Adrenal gland (tissue), 12 donors: ENCODE data around the gene RAB33B. TPM values are rescaled to one million over a fixed set of nuclear protein-coding genes. Genes with fewer than 3 reads are reported as not detected.

Experiments used
- DNase-seq, 7 donors: peaks; one replicate each; pipeline ENCODE4 v3.0.0-alpha.2; 2019 to 2020
- H3K27ac ChIP-seq, 5 donors: fragments of 200-600 bp; sonication (generic) in 4 of 5; 1 replicate in 3 of 5; 2 replicates in 2 of 5; pipeline versions ENCODE4 v1.5.1 to v1.8.0; 2016 to 2020; ENCODE audit warnings: mild to moderate bottlenecking in 1 of 5
- H3K27me3 ChIP-seq: fragments of 200-600 bp; 2 replicates; pipeline ENCODE4 v1.8.0; 2021
- H3K36me3 ChIP-seq, 2 donors: fragments of 200-600 bp; replicated peaks in 1 of 2; 1 replicate in 1 of 2; 2 replicates in 1 of 2; pipeline versions ENCODE4 v1.5.1 to v1.8.0; 2018 to 2022
- H3K4me1 ChIP-seq, 2 donors: fragments of 200-600 bp; replicated peaks in 1 of 2; 1 replicate in 1 of 2; 2 replicates in 1 of 2; pipeline versions ENCODE4 v1.5.1 to v1.8.0; 2018 to 2021
- H3K4me3 ChIP-seq, 4 donors: fragments of 200-600 bp; sonication (generic) in 3 of 4; one replicate each; pipeline ENCODE4 v1.5.1; 2016 to 2018
- H3K9me3 ChIP-seq, 3 donors: fragments of 200-600 bp; sonication (generic) in 1 of 3; replicated peaks in 1 of 3; 1 replicate in 2 of 3; 2 replicates in 1 of 3; pipeline versions ENCODE4 v1.5.1 to v1.8.0; 2016 to 2021
- CTCF ChIP-seq, 6 experiments: fragments of 450-650 bp in 4 of 6; fragments of 200-600 bp in 2 of 6; sonication (generic) in 1 of 6; IDR thresholded peaks; 1 replicate in 5 of 6; 2 replicates in 1 of 6; pipeline versions ENCODE4 v1.5.1 to v1.8.0; 2016 to 2021; ENCODE audit warnings: antibody characterized with exemption in 6 of 6, mild to moderate bottlenecking in 2 of 6, moderate library complexity in 1 of 6
- POLR2A ChIP-seq, 2 donors: fragments of 450-650 bp; IDR thresholded peaks; one replicate each; pipeline ENCODE4 v1.6.1; 2017; ENCODE audit warnings: antibody characterized with exemption in 2 of 2, mild to moderate bottlenecking in 2 of 2, moderate library complexity in 1 of 2
- WGBS, 4 donors: extraction: QIAGEN DNeasy Blood & Tissue Kit in 2 of 4; methylation state at CpG; one replicate each; pipeline versions ENCODE4 v1.1.5 to v1.1.7; 2013 to 2017; 5-methylcytosine and 5-hydroxymethylcytosine counted together
- intact Hi-C, 2 donors: fragments of 100-400 bp; cut with DNase I; formaldehyde crosslinking; loops; one replicate each; pipeline versions ENCODE4 v1.14.1 to v1.15.0; 2022 to 2023
- polyA plus RNA-seq, 3 donors: library from polyadenylated mRNA; stranded (reverse); fragments of 200-250 nt in 2 of 3; fragments of 350-450 nt in 1 of 3; fragmentation: Illumina TruSeq in 1 of 3; extraction: RNeasy Lipid Tissue Mini Kit (QIAGEN cat#74804) in 1 of 3; gene quantifications; one replicate each; pipeline ENCODE4 v1.2.3, GENCODE V29; 2013 to 2014
- total RNA-seq, 9 donors: library from RNA; depleted of rRNA in 4 of 9; stranded (reverse); fragments of >200 nt in 4 of 9; fragments of 120-200 nt in 1 of 9; fragmentation: NEBNext Ultra II Directional in 1 of 9; extraction: Animal tissue kit (Norgen Biotek cat#: 25700) in 1 of 9; gene quantifications; one replicate each; pipeline versions ENCODE4 v1.1.0 to v1.2.4, GENCODE V29; 2013 to 2023
- donor health status: healthy with polysubstance abuse.
- donor health status: Bipolar disorder and iron deficiency.
- donor health status: DM: yes; HTN: yes; CAD: no.
- donor health status: DM: no; HTN: no; CAD: no.
- donor health status: DM: no; HTN: no; CAD: no.
- donor health status: DM: yes; HTN: yes; CAD: no.

Gene RAB33B
- total and polyA plus RNA-seq, 12 donors, result 2.0 to 9.4 (median 6.3) TPM

- no peaks in the 10 kb centered on the region for H3K9me3 ChIP-seq
- H3K4me1 ChIP-seq, result no peaks in the 10 kb centered on the region
- no peak overlapping the region for H3K27ac ChIP-seq
- H3K4me3 ChIP-seq, result no peak overlapping the region
- H3K27me3 ChIP-seq, result no peaks in the 10 kb centered on the region
- no peak for DNase-seq
- TF ChIP-seq CTCF (IDR thresholded peaks at IDR 0.05) (no peak), POLR2A (IDR thresholded peaks at IDR 0.05) (no peak)
- intact Hi-C loops, result loop anchor here in 1 of 2 donors (10.0 kb wide), 1 partner anchor 53 kb away; the partner anchor contains the start of gene SETD7
- 74 to 81% (median 77%) methylated on average over 13 of the region's 13 CpGs for WGBS, 4 donors
- H3K36me3 ChIP-seq, result no peaks in the 10 kb centered on the region
Measured at GRCh38 chr4:139501927-139502899, 48.3 kb downstream of the RAB33B start.

GRCh38 chr4:139503622-139504166 lies 49.8 kb downstream of the RAB33B start:
- Histone ChIP-seq H3K27me3 (no peaks in the 10 kb centered on the region), H3K4me1 (no peaks in the 10 kb centered on the region), H3K27ac (no peak overlapping the region), H3K36me3 (peaks cover 0 to 7% of the 10 kb centered on the region in 2 donors), H3K9me3 (no peaks in the 10 kb centered on the region), H3K4me3 (no peak overlapping the region)
- intact Hi-C loops, result loop anchor here in 1 of 2 donors (10.0 kb wide), 1 partner anchor 51 kb away; the partner anchor contains the start of gene SETD7
- no peak for DNase-seq
- no peak for TF ChIP-seq CTCF (IDR thresholded peaks at IDR 0.05)
- no peak for TF ChIP-seq POLR2A (IDR thresholded peaks at IDR 0.05)

- peaks cover 0 to 32% of the 10 kb centered on the region in 2 donors for H3K36me3 ChIP-seq
Measured at GRCh38 chr4:139506774-139507173, 52.9 kb downstream of the RAB33B start.

More at GRCh38 chr4:139506774-139507173, 52.9 kb downstream of the RAB33B start:
- no peak for TF ChIP-seq CTCF (IDR thresholded peaks at IDR 0.05)
- TF ChIP-seq POLR2A (IDR thresholded peaks at IDR 0.05), result no peak
- H3K9me3 ChIP-seq, result no peaks in the 10 kb centered on the region
- intact Hi-C loops, result loop anchor here in 1 of 2 donors (10.0 kb wide), 1 partner anchor 48 kb away; the partner anchor contains the start of gene SETD7
- no peaks in the 10 kb centered on the region for H3K27me3 ChIP-seq
- no peaks in the 10 kb centered on the region for H3K4me1 ChIP-seq
- no peak overlapping the region for H3K4me3 ChIP-seq
- peak in 1 of 7 donors; percentile 21 for DNase-seq
- H3K27ac ChIP-seq, result no peak overlapping the region
- whole genome bisulfite sequencing, 4 donors, result 77 to 90% (median 89%) methylated on average over 3 to 9 of the region's 9 CpGs
